GM06990 (cell line): ENCODE results near the gene SIGLEC10.

Source experiments
- DNase-seq: peaks from one replicate; pipeline ENCODE4 v3.0.0-alpha.2; 2011; ENCODE audit not compliant: insufficient read length; ENCODE audit errors: extremely low read depth
- H3K27me3 ChIP-seq: replicated peaks from 2 replicates; pipeline ENCODE4 v1.6.0; 2011; ENCODE audit warnings: low read length; ENCODE audit not compliant: control insufficient read depth, insufficient read depth
- H3K36me3 ChIP-seq: 2 replicates; pipeline ENCODE4 v1.5.1; 2011; ENCODE audit warnings: low read length; ENCODE audit not compliant: control insufficient read depth, insufficient read depth
- H3K4me3 ChIP-seq: replicated peaks from 2 replicates; pipeline ENCODE4 v1.5.1; 2011; ENCODE audit warnings: low read depth, mild to moderate bottlenecking, control low read depth, low read length
- CTCF ChIP-seq: IDR thresholded peaks from 2 replicates; pipeline ENCODE4 v1.5.1; 2011; ENCODE audit warnings: low read length, control low read depth, mild to moderate bottlenecking, inconsistent platforms; ENCODE audit not compliant: insufficient read depth, poor library complexity, severe bottlenecking

Gene SIGLEC10

DNA sequence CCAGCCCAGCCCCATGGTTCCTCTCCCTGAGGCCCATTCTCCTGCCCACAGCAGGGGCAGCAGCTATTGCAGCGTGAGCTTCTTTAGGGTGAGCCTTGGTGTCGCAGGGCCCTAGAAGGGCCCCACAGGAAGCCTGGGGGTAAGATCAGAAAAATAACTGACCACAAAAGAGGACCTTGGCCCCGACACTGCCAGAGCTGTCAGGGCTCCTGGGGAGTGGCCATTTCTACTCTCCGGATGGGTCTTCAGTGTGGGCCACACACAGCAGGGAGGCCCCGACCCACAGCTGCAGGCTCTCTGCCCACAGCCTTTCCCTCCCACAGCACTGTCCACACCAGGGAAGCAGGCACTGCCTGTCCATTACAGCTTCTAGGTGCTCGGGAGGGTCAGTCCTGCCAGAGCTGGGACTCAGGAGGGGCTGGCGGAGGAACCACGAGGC, 44.3 kb upstream of the SIGLEC10 start:
- no peak for TF ChIP-seq CTCF
- Histone ChIP-seq H3K36me3 (no peaks in the 10 kb centered on the region), H3K27me3 (no peaks in the 10 kb centered on the region; the same call in 1 of the 2 replicates), H3K4me3 (no peak overlapping the region)
- no peak for DNase-seq

GRCh38 chr19:51460164-51460992, 42.9 kb upstream of the SIGLEC10 start:
- Histone ChIP-seq H3K36me3 (no peaks in the 10 kb centered on the region), H3K27me3 (no peaks in the 10 kb centered on the region; the same call in none of the 2 replicates), H3K4me3 (no peak overlapping the region; the same call in 1 of the 2 replicates)
- no peak for DNase-seq
- no peak for TF ChIP-seq CTCF

DNA sequence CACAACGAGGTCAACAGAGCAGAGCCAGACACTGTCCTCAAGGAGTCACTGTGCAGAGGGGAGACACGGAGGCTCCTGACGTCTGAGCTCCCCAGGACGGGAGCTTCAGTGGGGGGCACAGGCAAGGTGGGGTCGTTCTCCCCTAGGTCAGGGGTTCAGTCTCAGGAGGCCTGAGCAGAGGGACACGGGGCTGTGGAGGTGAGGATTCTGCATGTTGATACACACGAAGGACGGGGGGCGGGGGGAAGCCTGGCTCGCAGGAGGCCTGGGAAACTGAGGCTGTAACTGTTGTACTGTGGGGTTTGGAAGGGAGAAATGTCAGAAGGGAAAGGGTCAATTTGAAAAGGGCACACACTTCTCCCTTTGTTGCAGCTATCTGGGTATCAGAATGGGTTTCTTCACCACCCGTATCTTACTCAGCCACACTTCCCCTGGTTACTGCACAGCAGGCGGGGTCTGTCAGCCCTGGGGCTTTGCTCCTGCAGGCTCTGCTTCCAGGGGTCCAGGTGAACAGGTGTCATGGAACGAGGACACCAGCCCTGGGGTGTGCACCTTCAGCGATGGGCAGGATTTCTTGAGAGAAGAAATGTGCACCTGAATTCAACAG, 41.6 kb upstream of the SIGLEC10 start:
- H3K27me3 ChIP-seq, result no peaks in the 10 kb centered on the region; the same call in none of the 2 replicates
- H3K36me3 ChIP-seq, result no peaks in the 10 kb centered on the region
- H3K4me3 ChIP-seq, result no peak overlapping the region
- no peak for TF ChIP-seq CTCF
- no peak for DNase-seq

DNA sequence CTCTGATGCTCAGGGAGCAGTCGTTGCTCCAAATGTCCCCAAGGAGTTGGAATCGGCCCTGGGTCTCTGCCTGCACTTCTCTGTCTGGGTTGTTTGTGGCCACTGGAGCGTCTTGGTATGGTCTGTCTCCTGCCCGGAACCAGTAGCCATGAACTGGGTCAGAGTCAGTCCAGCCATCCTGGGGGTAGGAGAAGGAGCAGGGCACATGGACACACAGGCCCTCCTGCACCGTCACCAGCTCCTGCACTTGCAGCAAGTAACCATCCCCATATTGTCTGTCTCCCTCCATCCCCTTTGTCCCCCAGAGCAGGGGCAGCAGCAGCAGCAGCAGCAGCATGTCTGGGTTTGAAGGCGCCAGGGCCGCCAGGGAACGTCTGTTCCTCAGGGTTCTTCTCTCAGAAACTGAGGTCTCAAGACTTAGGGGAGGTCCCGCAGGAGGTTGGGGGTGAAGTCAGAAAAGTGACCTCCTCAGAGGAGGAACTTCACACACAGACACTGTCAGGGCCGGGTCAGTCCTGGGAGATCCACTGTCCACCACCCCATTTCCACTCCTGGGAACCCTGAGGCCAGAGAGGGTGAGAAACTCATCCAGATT, 40.7 kb upstream of the SIGLEC10 start, which contains the start of gene SIGLEC8:
Gene SIGLEC8, minus strand, starts transcription at position 404 of the 595 bp plus-strand sequence. Its CDS starts 67 bp downstream, at position 337.
- no peaks in the 10 kb centered on the region; the same call in none of the 2 replicates for H3K27me3 ChIP-seq
- no peak for TF ChIP-seq CTCF

DNA sequence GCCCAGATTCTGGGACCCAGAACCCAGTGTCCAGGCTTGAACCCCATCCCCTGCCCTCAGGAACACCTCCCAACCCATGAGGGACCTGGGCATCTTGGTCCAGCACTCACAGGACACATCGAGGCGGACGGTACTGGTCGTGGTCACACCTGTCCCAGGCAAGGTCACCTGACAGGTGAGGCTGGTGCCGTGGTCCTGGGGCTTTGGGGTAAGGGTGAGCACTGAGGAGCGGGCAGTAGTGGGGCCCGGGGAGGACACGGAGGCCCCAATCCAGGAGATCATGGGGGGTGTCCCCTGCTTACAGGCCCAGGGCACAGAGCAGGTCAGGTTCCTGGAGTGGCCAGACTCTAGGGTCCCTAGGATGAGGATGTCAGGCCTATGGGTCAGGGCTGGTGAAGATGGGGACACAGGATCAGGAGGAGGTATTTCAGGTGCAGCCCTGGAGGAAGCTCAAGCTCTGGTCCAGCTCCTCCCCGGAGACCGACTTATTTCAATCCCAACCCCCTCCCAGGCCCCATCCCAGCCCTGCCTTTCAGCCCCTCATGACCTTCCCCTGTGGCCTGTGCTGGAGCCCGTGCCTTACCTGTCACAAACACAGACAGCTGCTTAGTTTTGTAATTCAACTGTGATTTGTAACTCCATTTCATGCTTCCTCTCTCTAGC, 40.0 kb upstream of the SIGLEC10 start:
- no peak overlapping the region for H3K4me3 ChIP-seq
- no peak for TF ChIP-seq CTCF
- no peaks in the 10 kb centered on the region; the same call in none of the 2 replicates for H3K27me3 ChIP-seq
- no peak for DNase-seq
- no peaks in the 10 kb centered on the region for H3K36me3 ChIP-seq

More for the DNA sequence above, 40.7 kb upstream of the SIGLEC10 start, which contains the start of gene SIGLEC8:
- no peaks in the 10 kb centered on the region for H3K36me3 ChIP-seq
- H3K4me3 ChIP-seq, result no peak within 1 kb of the TSS
- DNase-seq, result no peak
